Thyroid gland (tissue), 4 donors: Measurements from ENCODE around the gene FGD6. TPM values are rescaled to one million over a fixed set of nuclear protein-coding genes. Genes with fewer than 3 reads are reported as not detected.

Source experiments
- DNase-seq, 2 donors: peaks; one replicate each; pipeline ENCODE4 v3.0.0-alpha.2; 2019
- H3K27ac ChIP-seq, 3 donors: fragments of 200-600 bp; sonication (generic); 1 replicate in 2 of 3; 2 replicates in 1 of 3; pipeline ENCODE4 v1.5.1; 2016 to 2019; ENCODE audit warnings: mild to moderate bottlenecking in 1 of 3, moderate library complexity in 1 of 3
- H3K27me3 ChIP-seq: fragments of 200-600 bp; sonication (generic); one replicate; pipeline ENCODE4 v1.5.1; 2019
- H3K36me3 ChIP-seq, 2 donors: fragments of 200-600 bp; sonication (generic); one replicate each; pipeline ENCODE4 v1.5.1; 2016 to 2019
- H3K4me1 ChIP-seq, 2 donors: fragments of 200-600 bp; sonication (generic); one replicate each; pipeline ENCODE4 v1.5.1; 2017 to 2019
- H3K4me3 ChIP-seq, 3 donors: fragments of 200-600 bp; sonication (generic); replicated peaks in 1 of 3; 1 replicate in 2 of 3; 2 replicates in 1 of 3; pipeline ENCODE4 v1.5.1; 2016; ENCODE audit warnings: mild to moderate bottlenecking in 1 of 3
- H3K9me3 ChIP-seq: fragments of 200-600 bp; sonication (generic); one replicate; pipeline ENCODE4 v1.5.1; 2017
- POLR2A ChIP-seq, 2 donors: fragments of 450-650 bp; IDR thresholded peaks; one replicate each; pipeline ENCODE4 v1.6.1; 2017; ENCODE audit warnings: antibody characterized with exemption in 2 of 2, mild to moderate bottlenecking in 2 of 2, moderate library complexity in 1 of 2
- WGBS, 2 donors: methylation state at CpG; one replicate each; pipeline ENCODE4 v1.1.5; 2017; 5-methylcytosine and 5-hydroxymethylcytosine counted together
- intact Hi-C: fragments of 100-400 bp; cut with DNase I; formaldehyde crosslinking; loops from one replicate; pipeline ENCODE4 v1.15.1; 2023
- total RNA-seq, 4 donors: library from RNA; depleted of rRNA; stranded (reverse); fragments of >200 nt; gene quantifications; one replicate each; pipeline ENCODE4 v1.2.3, GENCODE V29; 2016
- TF ChIP-seq, protein P1 (sequence below), 6 experiments: fragments of 200-600 bp in 3 of 6; fragments of 450-650 bp in 3 of 6; sonication (generic) in 3 of 6; IDR thresholded peaks; one replicate each; pipeline ENCODE4 v1.5.1; 2016 to 2019; ENCODE audit warnings: antibody characterized with exemption in 6 of 6, mild to moderate bottlenecking in 2 of 6, inconsistent platforms in 1 of 6, moderate library complexity in 1 of 6

FGD6 gene
- total RNA-seq, 4 donors from 2014 or later = 27.1 to 33.7 (median 30.8) TPM

DNA sequence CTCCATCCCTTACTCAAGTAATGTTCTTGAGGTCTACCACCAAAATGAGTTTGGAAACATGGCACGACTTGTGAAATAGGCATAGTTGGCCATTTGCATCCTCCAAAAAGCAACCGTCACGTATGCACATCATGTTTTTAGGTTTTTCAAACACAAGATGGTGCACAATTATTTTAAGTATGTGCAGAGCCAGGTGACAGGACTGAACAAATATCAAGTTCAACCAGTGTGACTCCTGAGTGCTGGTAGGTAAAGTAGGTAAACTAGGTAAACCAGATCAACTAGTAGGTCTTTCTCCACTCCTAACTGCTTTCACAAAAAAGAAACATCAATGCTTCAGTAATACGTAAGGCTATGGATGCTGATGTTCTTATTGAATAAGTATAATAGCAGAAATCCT is 39.1 kb downstream of the FGD6 start:
- Histone ChIP-seq H3K4me1 (peaks cover 8 to 9% of the 10 kb centered on the region in 2 donors), H3K9me3 (no peaks in the 10 kb centered on the region), H3K36me3 (no peaks in the 10 kb centered on the region), H3K27me3 (no peaks in the 10 kb centered on the region), H3K4me3 (no peak overlapping the region), H3K27ac (no peak overlapping the region)
- no peak for DNase-seq
- TF ChIP-seq, protein P1, sequence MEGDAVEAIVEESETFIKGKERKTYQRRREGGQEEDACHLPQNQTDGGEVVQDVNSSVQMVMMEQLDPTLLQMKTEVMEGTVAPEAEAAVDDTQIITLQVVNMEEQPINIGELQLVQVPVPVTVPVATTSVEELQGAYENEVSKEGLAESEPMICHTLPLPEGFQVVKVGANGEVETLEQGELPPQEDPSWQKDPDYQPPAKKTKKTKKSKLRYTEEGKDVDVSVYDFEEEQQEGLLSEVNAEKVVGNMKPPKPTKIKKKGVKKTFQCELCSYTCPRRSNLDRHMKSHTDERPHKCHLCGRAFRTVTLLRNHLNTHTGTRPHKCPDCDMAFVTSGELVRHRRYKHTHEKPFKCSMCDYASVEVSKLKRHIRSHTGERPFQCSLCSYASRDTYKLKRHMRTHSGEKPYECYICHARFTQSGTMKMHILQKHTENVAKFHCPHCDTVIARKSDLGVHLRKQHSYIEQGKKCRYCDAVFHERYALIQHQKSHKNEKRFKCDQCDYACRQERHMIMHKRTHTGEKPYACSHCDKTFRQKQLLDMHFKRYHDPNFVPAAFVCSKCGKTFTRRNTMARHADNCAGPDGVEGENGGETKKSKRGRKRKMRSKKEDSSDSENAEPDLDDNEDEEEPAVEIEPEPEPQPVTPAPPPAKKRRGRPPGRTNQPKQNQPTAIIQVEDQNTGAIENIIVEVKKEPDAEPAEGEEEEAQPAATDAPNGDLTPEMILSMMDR (IDR thresholded peaks at IDR 0.05) = no peak
- no peak for TF ChIP-seq POLR2A (IDR thresholded peaks at IDR 0.05)
- intact Hi-C loops = no loop called here
- 83 to 98% methylated on average over 4 of the region's 4 CpGs for WGBS, 2 donors

DNA sequence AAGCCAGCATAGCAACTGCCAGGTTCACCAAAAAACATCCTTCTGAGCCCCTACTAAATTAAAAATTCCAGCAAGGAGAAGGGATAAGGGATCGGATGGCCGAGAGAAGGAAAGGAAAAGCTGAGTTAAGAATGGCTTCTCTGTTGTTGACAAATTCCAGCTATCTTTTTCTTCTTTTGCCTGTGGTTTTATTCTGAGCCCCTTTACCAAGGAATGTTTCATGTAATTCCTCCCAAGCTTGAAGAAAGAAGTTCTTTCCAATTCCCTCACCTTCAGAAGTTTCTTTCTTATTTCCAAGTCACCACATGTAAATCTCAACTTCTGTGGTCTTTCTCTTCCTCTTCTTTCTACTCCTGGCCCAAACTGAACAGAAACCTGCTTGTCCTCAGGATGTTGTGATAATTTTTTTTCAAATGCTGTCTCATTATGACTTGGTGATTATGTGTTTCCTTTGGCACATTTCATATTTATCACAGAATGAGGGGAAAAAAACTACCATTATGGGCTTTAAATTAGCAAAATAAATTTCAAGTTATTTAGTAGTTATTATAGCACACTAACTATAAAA is 40.0 kb downstream of the FGD6 start:
- 89 to 99% methylated on average over 2 of the region's 2 CpGs for WGBS, 2 donors
- Histone ChIP-seq H3K27ac (no peak overlapping the region), H3K36me3 (no peaks in the 10 kb centered on the region), H3K27me3 (no peaks in the 10 kb centered on the region), H3K9me3 (no peaks in the 10 kb centered on the region), H3K4me1 (peaks cover 10 to 11% of the 10 kb centered on the region in 2 donors), H3K4me3 (no peak overlapping the region)
- no peak for TF ChIP-seq POLR2A (IDR thresholded peaks at IDR 0.05)
- TF ChIP-seq, protein P1 (IDR thresholded peaks at IDR 0.05) = no peak
- DNase-seq = no peak
- intact Hi-C loops = no loop called here

DNA sequence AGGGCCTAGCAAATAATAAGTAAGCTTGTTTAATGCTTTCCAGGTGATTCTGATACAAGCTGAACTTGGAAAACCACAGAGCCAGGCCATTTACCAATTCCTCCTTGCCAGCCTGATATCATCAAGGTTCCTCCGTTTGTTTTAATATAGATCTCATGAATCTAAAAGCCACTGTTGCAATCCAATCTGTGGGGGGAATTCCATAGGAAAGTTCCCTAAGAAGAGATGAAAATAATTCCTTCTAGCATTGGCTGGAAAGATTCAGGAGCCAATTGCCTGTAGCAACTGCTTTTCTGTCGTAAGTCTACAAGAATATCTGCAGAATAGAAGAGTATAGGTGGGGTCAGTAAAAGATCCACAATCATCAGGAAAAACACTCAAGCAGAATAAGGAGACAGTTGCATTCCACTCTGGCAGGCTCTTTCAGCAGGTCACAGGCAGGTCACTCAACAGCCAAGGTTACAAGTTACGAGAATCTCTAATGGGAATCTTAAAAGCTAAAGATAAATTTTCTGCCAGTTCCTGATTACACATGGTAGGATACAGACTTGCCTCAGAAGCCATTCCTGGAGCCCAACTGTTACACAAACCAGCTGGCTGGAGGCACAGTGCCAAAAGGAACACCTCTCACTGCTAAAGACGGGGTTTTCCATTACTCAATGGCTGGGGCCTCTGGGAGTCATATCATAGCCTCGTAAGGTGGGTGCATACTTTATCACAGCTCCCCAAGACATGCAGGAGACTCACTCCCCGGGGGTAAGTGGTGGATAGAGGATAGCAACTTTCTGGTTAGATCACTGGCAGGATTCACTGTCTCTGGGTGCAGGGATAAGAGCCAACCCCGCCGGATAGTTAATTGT is 43.6 kb downstream of the FGD6 start:
- Histone ChIP-seq H3K27me3 (no peaks in the 10 kb centered on the region), H3K9me3 (no peaks in the 10 kb centered on the region), H3K4me1 (peaks cover 10 to 15% of the 10 kb centered on the region in 2 donors), H3K36me3 (no peaks in the 10 kb centered on the region), H3K4me3 (no peak overlapping the region), H3K27ac (peak overlapping the region in 2 of 3 donors; percentile 30)
- TF ChIP-seq, protein P1 (IDR thresholded peaks at IDR 0.05) = no peak
- peak; percentile 49 to 63 for DNase-seq
- intact Hi-C loops = no loop called here
- 60 to 64% methylated on average over 7 to 8 of the region's 8 CpGs for WGBS, 2 donors

DNA sequence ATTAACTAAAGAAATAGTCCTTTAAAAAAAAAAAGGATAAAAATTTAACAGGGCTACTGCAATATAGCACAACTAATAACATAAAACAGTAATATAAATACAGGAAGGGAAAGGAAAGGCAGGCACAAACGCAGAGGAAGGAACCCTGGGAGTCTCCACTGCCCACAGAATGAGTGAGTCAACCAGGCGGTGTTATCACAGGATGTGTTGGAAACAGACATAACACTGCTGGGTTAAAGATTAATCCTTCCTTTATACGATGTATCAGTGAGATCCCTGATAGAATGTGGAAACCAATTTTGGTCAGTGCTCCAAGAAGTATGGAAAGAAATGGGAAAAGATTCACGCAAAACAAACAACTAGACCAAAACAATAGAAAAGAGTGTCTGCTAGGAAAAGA is 47.9 kb downstream of the FGD6 start:
- Histone ChIP-seq H3K27me3 (no peaks in the 10 kb centered on the region), H3K27ac (no peak overlapping the region), H3K9me3 (no peaks in the 10 kb centered on the region), H3K36me3 (no peaks in the 10 kb centered on the region), H3K4me1 (peaks cover 10 to 16% of the 10 kb centered on the region in 2 donors), H3K4me3 (no peak overlapping the region)
- intact Hi-C loops = no loop called here
- no peak for DNase-seq
- whole genome bisulfite sequencing, 2 donors = 73 to 76% methylated on average over 4 of the region's 4 CpGs
- TF ChIP-seq, protein P1 (IDR thresholded peaks at IDR 0.05) = no peak
- no peak for TF ChIP-seq POLR2A (IDR thresholded peaks at IDR 0.05)

DNA sequence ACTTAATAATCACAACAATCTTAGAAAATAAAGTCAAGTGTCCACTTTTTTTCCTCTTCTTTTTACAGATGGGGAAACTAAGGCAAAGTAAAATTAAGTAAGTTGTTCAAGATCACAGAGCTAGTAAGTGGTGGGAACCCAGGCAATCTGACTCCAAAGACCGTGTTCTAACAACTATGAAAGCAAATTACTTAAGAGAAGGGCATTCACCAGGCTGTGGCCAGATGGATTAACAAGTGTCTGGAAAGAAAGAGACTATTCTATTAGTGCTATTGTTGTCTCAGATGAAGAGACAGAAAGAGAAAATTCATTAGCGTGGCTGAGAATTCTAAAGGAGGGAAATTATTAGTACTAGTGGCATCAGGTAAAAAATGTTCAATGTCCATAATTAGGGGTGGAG is 48.5 kb downstream of the FGD6 start:
- intact Hi-C loops = no loop called here
- Histone ChIP-seq H3K36me3 (no peaks in the 10 kb centered on the region), H3K4me3 (no peak overlapping the region), H3K9me3 (no peaks in the 10 kb centered on the region), H3K27me3 (no peaks in the 10 kb centered on the region), H3K27ac (no peak overlapping the region), H3K4me1 (peaks cover 7 to 14% of the 10 kb centered on the region in 2 donors)
- 29 to 33% methylated on average over 2 of the region's 2 CpGs for WGBS, 2 donors
- DNase-seq = no peak
- no peak for TF ChIP-seq POLR2A (IDR thresholded peaks at IDR 0.05)
- TF ChIP-seq, protein P1 (IDR thresholded peaks at IDR 0.05) = no peak
